Suprapubic skin (tissue), 4 donors: ENCODE results near the gene ZBTB42.

ENCODE experiments used
- EP300 ChIP-seq: sonication (generic); formaldehyde crosslinking; IDR thresholded peaks from one replicate; pipeline ENCODE4 v1.6.1; 2017; ENCODE audit warnings: antibody characterized with exemption
- POLR2A ChIP-seq, 2 donors: fragments of 450-650 bp; IDR thresholded peaks; one replicate each; pipeline ENCODE4 v1.6.1; 2017; ENCODE audit warnings: antibody characterized with exemption in 2 of 2, mild to moderate bottlenecking in 2 of 2, moderate library complexity in 2 of 2
- POLR2AphosphoS5 ChIP-seq, 3 donors: sonication (generic); formaldehyde crosslinking; IDR thresholded peaks; one replicate each; pipeline ENCODE4 v1.6.1; 2017; ENCODE audit warnings: antibody characterized with exemption in 3 of 3
- TF ChIP-seq, protein P1 (sequence below), 2 donors: fragments of 200-600 bp in 1 of 2; fragments of 450-650 bp in 1 of 2; sonication (generic) in 1 of 2; IDR thresholded peaks; one replicate each; pipeline ENCODE4 v1.5.1; 2016 to 2019; ENCODE audit warnings: antibody characterized with exemption in 2 of 2, mild to moderate bottlenecking in 1 of 2, moderate library complexity in 1 of 2

DNA sequence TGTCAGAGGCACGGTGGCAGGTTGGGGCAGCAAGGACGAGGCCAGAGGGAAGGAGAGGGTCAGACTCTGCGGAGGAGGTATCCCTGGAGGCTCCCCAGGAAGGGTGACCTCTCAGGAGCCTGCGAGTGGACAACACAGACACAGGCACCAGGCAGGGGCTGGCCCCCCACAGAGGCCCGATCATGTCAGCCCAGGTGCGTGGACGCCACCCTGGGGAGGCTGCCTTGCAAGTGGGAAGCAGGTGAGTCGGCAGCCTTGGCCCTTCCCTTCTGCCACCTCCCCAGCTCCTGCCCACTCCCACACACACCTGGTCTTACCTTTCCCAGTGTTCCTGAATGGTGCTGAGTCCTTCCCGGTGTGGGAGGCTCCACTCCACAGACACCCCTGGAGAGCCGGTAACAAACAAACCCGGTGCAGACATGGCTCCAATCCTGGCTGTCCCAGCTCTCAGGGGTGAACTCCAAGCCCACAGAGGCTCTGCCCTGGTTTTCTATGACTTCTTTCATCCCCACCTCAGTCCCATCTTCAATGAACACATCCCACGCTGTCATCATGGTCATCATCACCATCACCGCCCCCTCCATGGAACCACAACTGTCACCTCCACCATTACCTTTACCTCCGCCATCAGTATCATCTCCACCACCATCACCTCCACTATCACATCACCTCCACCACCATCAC, 5.2 kb downstream of the ZBTB42 start:
- TF ChIP-seq POLR2AphosphoS5 (IDR thresholded peaks at IDR 0.05) (no peak), POLR2A (IDR thresholded peaks at IDR 0.05) (no peak), EP300 (no peak)
- TF ChIP-seq, protein P1, sequence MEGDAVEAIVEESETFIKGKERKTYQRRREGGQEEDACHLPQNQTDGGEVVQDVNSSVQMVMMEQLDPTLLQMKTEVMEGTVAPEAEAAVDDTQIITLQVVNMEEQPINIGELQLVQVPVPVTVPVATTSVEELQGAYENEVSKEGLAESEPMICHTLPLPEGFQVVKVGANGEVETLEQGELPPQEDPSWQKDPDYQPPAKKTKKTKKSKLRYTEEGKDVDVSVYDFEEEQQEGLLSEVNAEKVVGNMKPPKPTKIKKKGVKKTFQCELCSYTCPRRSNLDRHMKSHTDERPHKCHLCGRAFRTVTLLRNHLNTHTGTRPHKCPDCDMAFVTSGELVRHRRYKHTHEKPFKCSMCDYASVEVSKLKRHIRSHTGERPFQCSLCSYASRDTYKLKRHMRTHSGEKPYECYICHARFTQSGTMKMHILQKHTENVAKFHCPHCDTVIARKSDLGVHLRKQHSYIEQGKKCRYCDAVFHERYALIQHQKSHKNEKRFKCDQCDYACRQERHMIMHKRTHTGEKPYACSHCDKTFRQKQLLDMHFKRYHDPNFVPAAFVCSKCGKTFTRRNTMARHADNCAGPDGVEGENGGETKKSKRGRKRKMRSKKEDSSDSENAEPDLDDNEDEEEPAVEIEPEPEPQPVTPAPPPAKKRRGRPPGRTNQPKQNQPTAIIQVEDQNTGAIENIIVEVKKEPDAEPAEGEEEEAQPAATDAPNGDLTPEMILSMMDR (IDR thresholded peaks at IDR 0.05), result no peak
